Subcutaneous adipose tissue (tissue), 4 donors: ENCODE measurements around the gene TSPAN12. TPM values are rescaled to one million over a fixed set of nuclear protein-coding genes. Genes with fewer than 3 reads are reported as not detected.

Experiments used
- CTCF ChIP-seq: fragments of 450-650 bp; IDR thresholded peaks from one replicate; pipeline ENCODE4 v1.5.1; 2016; ENCODE audit warnings: low read depth, mild to moderate bottlenecking, control low read depth, antibody characterized with exemption, moderate library complexity
- total RNA-seq, 4 donors: library from RNA; depleted of rRNA; stranded (reverse); fragments of >200 nt; gene quantifications; one replicate each; pipeline ENCODE4 v1.1.0, GENCODE V29; 2016

The TSPAN12 gene
- total RNA-seq, 4 donors from 2014 or later = 7.0 to 12.1 (median 10.3) TPM

DNA sequence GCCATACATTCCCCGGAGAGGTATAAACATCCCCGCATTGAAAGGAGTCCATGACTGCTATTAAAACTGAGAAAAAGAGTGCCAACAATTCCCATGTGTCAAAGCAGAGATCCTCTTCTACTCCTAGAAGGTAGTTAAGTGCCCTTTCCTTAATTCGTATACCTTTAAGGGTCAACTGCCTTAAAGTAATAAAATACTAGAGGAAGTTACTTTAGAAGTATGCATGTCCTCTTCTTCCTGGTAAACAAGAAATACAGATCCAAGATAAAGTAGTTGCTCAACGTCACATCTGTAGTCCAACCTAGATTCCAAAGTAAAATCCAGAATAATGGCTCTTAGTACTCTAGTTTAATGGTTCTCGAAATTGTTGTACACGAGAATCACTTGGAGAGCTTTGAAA lies 1.5 kb upstream of the TSPAN12 start:
- no peak for TF ChIP-seq CTCF

DNA sequence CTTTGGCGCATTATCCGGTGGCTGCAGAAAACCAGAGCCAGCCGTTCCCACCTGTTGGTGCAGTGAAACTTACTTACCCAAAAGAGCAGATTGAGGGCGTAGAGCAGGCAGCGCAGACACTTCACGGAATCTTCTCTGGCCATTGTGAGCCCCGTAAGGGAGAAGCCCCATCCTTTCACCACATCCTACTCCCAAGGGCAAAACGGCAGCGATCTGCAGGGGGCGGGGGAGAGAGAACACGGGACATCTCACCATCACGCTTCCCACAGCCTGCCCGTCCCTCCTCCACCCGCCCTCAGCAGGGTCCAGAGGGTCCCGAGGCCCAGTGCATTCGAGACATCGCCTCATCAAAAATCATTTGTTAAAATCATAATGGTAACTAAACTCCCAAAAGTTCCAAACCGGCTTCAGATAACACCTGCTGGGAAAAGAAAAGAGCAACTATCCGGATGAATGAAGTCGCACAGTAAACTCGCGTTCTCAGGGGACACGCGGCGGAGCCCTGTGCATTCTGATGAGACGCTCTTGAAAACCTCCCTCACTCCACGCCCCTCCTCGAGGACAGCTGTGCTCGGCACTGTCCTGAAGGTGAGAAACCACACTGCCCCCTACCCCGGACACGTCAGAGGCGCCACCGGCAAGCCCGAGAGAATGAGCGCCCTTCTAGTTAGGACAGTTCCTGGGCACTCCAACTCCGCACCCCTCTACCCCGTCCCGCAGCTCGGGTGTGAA lies 1.2 kb downstream of the TSPAN12 start:
- TF ChIP-seq CTCF = no peak

DNA sequence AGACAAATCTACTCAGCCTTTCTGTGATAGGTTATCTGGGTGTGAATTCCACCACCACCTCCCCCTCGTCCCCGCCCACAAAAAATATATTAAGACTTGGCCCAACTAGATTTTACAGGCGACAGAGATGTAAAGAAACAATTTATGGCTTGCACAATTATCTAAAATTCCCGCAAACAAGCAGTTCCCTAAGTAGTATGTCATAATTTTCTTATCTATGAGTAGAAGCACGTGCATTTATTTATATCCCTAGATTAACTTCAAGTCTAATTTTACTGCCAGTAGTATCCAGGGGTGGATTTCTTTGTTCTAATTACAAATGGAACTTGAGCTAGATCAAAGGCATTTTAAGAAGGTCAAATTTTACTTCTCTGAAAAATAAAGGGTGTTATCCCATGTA lies 1.7 kb downstream of the TSPAN12 start:
- TF ChIP-seq CTCF = no peak

- no peak for TF ChIP-seq CTCF
These were observed 5.2 kb downstream of the TSPAN12 start for GRCh38 chr7:120852700-120853099.

GRCh38 chr7:120843109-120843508 lies 14.8 kb downstream of the TSPAN12 start:
- TF ChIP-seq CTCF = no peak

DNA sequence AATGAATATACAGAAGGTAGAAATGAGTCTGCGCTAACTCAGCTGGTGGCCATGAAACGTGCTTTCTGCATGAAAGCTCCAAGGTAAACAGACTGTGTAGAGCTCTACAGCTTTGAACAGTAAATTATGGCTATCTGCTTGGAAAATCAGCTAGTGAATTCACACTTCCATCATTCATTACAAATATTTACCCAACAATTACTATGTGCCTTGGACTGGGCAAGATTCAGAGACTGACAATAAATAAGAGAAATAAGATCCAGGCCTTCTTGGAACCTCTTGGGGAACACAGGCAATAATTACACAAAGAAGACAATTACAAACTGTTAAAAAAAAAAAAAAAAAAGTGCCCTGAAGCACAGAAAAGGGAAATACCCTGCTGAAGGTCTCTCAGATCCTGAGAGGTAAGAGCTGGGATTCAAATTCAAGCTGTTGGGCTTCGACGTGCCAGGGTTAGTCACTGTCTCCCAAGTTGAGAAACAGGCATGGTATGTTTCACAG lies 15.8 kb downstream of the TSPAN12 start:
- TF ChIP-seq CTCF = no peak

DNA sequence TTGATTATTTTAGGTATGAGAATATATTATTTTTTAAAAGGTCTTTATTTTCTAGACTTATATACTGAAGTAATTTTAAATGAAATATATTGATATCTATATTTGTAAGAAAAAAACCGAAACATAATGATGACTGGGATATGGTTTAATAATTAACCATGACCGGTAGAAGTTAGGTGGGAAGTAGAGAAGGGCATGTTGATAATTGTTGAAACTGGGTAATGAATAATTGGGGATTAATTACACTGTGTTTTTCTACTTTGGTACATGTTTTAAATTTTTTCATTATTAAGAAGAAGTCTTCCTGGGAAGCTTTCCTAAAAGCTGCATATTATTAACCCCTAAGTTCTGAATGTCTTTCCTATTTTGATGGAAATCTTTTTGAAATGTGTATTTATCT lies 16.3 kb downstream of the TSPAN12 start:
- no peak for TF ChIP-seq CTCF
